Activated CD4-positive, alpha-beta T cell treated with anti-CD3 and anti-CD28 coated beads, Interleukin-2, Interleukin-6, amounts not matched to agents 100 ng/mL and 50 ng/mL, durations not matched to agents 16 hours and 8 hours (primary cell): ENCODE results near the gene EMC8.
A peak's percentile ranks its signal among the peaks of the same experiment; 100 is the strongest.
"Not testable (repeated sequence)": the region's sequence is repeated elsewhere in the genome, so short reads cannot be mapped to it uniquely, and the experiment has no call there.

Source experiments
- DNase-seq: peaks from one replicate; pipeline ENCODE4 v3.0.0-alpha.2; 2020

EMC8 gene

GRCh38 chr16:85834741-85835140 is 35.4 kb upstream of the EMC8 start:
- no peak for DNase-seq

GRCh38 chr16:85833219-85833920 is 34.0 kb upstream of the EMC8 start:
- DNase-seq: no peak

GRCh38 chr16:85832570-85833218 is 33.4 kb upstream of the EMC8 start:
- DNase-seq: no peak

GRCh38 chr16:85830821-85831220 is 31.5 kb upstream of the EMC8 start:
- no peak for DNase-seq

- no peak for DNase-seq
Measured at GRCh38 chr16:85829751-85830445, 30.6 kb upstream of the EMC8 start.

- DNase-seq: no peak
Measured at GRCh38 chr16:85829171-85829719, 29.9 kb upstream of the EMC8 start.

- no peak for DNase-seq
Measured at GRCh38 chr16:85828166-85828565, 28.8 kb upstream of the EMC8 start.

- no peak for DNase-seq
Measured at GRCh38 chr16:85826686-85827247, 27.4 kb upstream of the EMC8 start.

GRCh38 chr16:85825326-85825725 is 26.0 kb upstream of the EMC8 start:
- no peak for DNase-seq

- DNase-seq: no peak
Measured at GRCh38 chr16:85824161-85825135, 25.1 kb upstream of the EMC8 start.

- no peak for DNase-seq
Measured at GRCh38 chr16:85823328-85823920, 24.1 kb upstream of the EMC8 start.

GRCh38 chr16:85822145-85822544 is 22.8 kb upstream of the EMC8 start:
- DNase-seq: no peak

GRCh38 chr16:85821390-85822135 is 22.2 kb upstream of the EMC8 start:
- DNase-seq: peak; percentile 84

- no peak for DNase-seq
Measured at GRCh38 chr16:85820604-85821372, 21.4 kb upstream of the EMC8 start.

- no peak for DNase-seq
Measured at GRCh38 chr16:85819771-85820170, 20.4 kb upstream of the EMC8 start.

GRCh38 chr16:85819245-85819644 is 19.9 kb upstream of the EMC8 start:
- DNase-seq: peak; percentile 89

- not testable (repeated sequence) for DNase-seq
Measured at GRCh38 chr16:85817195-85817594, 17.9 kb upstream of the EMC8 start.

GRCh38 chr16:85816159-85816558 is 16.8 kb upstream of the EMC8 start:
- no peak for DNase-seq

GRCh38 chr16:85812811-85813700 is 13.7 kb upstream of the EMC8 start:
- no peak for DNase-seq
